ENCODE data around the gene CEACAM21. TPM values are rescaled to one million over a fixed set of nuclear protein-coding genes. Genes with fewer than 3 reads are reported as not detected.

The CEACAM21 gene
- not detected in 2 replicates for total RNA-seq (2014; rRNA removed; shearing (Covaris generic); ENCODE audit: low replicate concordance)

DNA sequence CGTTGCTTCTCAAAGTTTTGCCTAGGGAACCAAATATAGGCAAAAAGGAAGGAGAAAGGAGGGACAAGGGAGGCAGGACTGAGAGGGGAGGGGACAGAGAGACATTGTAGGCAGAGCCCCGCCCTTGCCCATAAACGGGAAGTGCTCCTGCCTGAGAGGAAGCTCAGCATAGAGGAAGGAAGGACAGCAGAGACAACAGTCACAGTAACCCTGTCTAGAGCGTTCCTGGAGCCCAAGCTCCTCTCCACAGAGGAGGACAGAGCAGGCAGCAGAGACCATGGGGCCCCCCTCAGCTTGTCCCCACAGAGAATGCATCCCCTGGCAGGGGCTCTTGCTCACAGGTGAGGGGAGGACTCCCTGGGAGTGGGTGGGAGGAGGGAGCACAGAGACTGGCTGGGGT, at the start of gene CEACAM21:
Gene CEACAM21, plus strand, starts transcription at position 169 of the 400 bp plus-strand sequence. Its CDS starts 109 bp downstream, at position 278.
- peaks cover 5% of the 10 kb centered on the region; the same call in 1 of the 2 replicates for H3K27me3 ChIP-seq
- H3K4me3 ChIP-seq, result no peak within 1 kb of the TSS
- DNase-seq, result no peak
- peaks cover 2% of the 10 kb centered on the region; the same call in 1 of the 2 replicates for H3K9me3 ChIP-seq
- no peaks in the 10 kb centered on the region for H3K36me3 ChIP-seq

DNA sequence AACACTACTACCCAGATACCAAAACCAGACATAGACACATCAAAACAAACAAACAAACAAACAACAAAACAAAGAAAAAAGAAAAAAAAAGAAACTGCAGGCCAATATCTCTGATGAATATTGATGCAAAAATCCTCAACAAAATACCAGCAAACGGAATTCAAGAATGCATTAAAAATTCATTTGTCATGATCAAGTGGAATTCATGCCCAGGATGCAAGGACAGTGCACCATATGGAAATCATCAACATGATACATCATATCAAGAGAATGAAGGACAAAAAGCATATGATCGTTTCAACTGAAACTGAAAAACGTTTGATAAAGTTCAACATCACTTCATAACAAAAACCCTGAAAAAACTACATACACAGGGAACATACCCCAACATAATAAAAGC, 48.9 kb upstream of the CEACAM21 start:
- DNase-seq, result no peak
- H3K4me3 ChIP-seq, result no peak overlapping the region
- no peaks in the 10 kb centered on the region for H3K36me3 ChIP-seq
- peaks cover 66% of the 10 kb centered on the region for H3K27me3 ChIP-seq
- peaks cover 3% of the 10 kb centered on the region; the same call in 1 of the 2 replicates for H3K9me3 ChIP-seq

DNA sequence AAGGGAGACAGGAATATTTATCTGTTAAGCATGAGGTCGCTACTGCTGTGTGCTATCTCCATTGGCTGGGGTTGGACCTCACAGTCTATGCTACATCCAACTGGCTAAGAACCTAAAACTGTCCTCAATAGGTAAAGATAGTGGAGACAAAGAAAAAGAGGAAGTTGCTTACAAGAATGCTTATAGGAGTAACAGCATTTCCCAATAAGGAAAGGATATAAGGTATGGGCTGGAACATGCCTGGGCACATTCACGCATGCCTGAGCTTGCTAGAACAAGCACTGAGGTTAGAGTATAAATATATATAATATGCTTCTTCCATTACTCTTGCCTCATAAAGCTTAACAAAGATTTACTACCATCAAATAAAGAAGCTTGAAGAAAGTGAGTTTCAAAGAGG, 47.9 kb upstream of the CEACAM21 start:
- peaks cover 56% of the 10 kb centered on the region for H3K27me3 ChIP-seq
- H3K9me3 ChIP-seq, result peaks cover 3% of the 10 kb centered on the region; the same call in 1 of the 2 replicates
- no peak for DNase-seq
- no peak overlapping the region for H3K4me3 ChIP-seq
- no peaks in the 10 kb centered on the region for H3K36me3 ChIP-seq

- DNase-seq, result no peak
- no peaks in the 10 kb centered on the region for H3K36me3 ChIP-seq
- peaks cover 3% of the 10 kb centered on the region; the same call in 1 of the 2 replicates for H3K9me3 ChIP-seq
- peaks cover 59% of the 10 kb centered on the region for H3K27me3 ChIP-seq
- H3K4me3 ChIP-seq, result no peak overlapping the region
These were observed 46.3 kb upstream of the CEACAM21 start for GRCh38 chr19:41529484-41530183.

DNA sequence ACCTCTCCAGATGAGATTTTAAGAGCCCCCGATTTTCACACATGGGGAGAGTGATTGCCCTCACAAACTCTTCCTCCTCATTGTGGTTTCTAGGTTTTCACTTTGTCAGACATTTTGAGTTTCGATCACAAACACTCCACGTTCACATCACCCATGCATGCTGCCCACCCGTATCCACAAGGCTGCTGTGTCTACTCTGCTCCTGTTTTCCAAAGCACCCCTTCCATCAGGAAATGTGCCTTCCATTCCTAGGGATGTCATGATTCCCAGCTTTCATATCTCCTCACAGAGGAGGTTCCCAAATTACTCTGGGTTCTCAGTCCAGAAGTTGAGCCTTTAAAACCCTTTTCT, 45.8 kb upstream of the CEACAM21 start:
- no peak for DNase-seq
- H3K36me3 ChIP-seq, result no peaks in the 10 kb centered on the region
- no peak overlapping the region for H3K4me3 ChIP-seq
- H3K9me3 ChIP-seq, result peaks cover 3% of the 10 kb centered on the region; the same call in 1 of the 2 replicates
- peaks cover 64% of the 10 kb centered on the region for H3K27me3 ChIP-seq

DNA sequence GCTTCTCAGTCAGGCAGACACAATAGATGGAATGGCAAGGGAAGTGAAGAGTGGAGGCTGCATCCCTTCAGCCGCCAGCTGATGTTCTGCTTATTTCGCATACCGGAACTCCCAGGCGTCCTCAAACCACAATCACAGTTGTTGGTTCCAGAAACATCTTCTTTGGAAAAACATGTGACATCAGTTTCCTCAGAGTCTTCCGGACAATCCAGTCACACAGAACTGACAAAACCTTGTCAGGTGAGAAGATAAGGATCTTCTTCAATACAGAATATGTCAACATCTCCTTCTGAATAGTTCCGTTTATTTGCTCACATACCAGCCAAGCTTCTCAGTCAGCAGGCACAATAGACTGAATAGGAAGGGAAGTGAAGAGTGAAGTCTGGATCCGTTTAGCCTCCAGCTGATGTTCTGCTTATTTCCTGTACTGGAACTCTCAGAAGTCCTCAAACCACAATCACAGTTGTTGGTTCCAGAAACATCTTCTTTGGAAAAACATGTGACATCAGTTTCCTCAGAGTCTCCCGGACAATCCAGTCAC, 45.1 kb upstream of the CEACAM21 start:
- no peaks in the 10 kb centered on the region for H3K36me3 ChIP-seq
- no peak for DNase-seq

DNA sequence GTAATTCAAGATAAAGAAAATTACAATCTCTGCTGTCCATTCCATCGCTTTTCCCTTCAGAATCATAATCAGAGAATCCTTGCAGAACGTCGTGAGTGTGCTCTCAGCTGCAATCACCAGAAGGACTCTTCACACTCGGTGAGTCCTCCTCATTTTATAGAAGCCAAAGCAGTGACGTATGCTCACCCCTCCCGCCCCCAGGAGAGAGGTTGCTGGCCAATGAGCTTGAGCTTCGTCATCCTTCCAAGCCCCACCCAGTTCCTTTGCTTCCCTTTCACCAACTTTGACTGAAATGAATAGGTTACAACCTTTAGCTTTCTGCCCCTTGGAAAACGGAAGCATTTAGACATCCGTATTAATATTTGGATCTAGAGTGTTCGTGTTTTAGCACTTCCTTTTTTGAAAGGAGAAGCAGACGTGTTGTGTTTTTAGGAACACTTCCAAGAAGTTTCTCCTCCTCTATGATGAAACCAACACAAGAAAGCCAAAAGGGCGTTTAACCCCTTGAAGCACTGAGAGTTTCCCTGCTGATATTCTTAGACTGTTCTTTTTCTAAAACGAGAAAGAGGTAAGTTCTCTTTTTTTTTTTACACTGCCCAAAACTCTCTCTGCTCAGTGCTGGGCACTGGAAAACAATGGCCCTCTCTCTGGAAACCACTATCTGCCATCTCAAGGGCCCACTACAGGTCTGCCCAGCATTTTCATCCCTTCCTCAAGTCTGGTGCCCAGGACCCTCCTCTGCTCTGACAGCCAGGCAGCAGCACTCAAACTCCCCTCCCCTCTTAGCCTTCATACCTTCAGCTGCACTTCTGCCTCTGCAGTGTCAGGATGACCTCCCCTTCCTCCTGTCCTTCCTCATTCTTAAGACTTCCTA, 44.3 kb upstream of the CEACAM21 start:
- no peak overlapping the region for H3K4me3 ChIP-seq
- peaks cover 3% of the 10 kb centered on the region; the same call in 1 of the 2 replicates for H3K9me3 ChIP-seq
- DNase-seq, result peak; percentile 58
- H3K27me3 ChIP-seq, result peaks cover 54% of the 10 kb centered on the region
- H3K36me3 ChIP-seq, result no peaks in the 10 kb centered on the region

More for the DNA sequence above, 45.1 kb upstream of the CEACAM21 start:
- no peak overlapping the region for H3K4me3 ChIP-seq
- H3K9me3 ChIP-seq, result peaks cover 3% of the 10 kb centered on the region; the same call in 1 of the 2 replicates
- H3K27me3 ChIP-seq, result peaks cover 62% of the 10 kb centered on the region

DNA sequence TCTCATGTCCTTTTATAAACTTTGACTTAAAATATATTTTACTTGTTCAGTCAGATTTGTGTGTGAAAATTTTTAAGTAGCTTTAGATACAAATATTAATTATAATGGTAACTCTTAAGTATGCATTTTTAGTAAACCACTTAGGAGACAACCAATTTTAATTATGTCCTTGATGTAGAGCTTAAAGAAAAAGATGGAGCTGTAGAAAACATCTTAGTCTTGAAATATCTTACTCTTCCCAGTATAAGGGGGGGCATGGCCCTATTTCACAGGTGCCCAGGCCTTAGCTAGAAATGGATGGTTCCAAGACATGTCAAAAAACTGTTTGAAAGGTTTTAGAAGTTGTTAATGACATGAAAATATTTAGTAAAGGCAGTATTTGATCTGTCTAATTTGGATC, 43.4 kb upstream of the CEACAM21 start:
- DNase-seq, result no peak
- peaks cover 47% of the 10 kb centered on the region for H3K27me3 ChIP-seq
- no peaks in the 10 kb centered on the region for H3K36me3 ChIP-seq
- H3K9me3 ChIP-seq, result peaks cover 3% of the 10 kb centered on the region; the same call in 1 of the 2 replicates
- H3K4me3 ChIP-seq, result no peak overlapping the region

DNA sequence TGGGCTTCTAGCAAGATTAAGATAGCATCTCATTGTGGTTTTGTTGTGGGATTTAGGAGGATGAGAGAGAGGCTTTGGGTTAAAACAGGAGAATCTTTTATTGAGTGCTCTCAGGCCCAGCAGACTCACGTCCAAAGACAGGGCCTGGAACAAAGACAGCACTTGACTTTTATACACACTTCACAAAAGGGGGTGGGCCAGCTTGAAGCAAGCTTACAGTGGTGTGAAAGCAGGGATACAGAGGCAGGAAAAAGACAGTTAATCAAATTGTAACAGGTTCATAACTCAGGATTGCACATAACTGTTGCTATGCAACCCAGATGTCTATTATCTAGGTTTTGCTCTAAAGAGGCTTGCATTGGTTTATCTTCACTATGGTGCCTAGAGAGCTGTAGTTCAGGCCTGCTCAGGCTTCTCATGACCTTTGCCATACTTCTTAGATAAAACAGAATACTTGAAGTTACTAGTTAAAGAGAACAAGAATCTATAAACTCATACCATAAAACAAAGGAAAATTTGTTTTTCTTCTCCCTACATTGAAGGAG, 42.2 kb upstream of the CEACAM21 start:
- Histone ChIP-seq H3K27me3 (peaks cover 37% of the 10 kb centered on the region), H3K4me3 (no peak overlapping the region)

DNA sequence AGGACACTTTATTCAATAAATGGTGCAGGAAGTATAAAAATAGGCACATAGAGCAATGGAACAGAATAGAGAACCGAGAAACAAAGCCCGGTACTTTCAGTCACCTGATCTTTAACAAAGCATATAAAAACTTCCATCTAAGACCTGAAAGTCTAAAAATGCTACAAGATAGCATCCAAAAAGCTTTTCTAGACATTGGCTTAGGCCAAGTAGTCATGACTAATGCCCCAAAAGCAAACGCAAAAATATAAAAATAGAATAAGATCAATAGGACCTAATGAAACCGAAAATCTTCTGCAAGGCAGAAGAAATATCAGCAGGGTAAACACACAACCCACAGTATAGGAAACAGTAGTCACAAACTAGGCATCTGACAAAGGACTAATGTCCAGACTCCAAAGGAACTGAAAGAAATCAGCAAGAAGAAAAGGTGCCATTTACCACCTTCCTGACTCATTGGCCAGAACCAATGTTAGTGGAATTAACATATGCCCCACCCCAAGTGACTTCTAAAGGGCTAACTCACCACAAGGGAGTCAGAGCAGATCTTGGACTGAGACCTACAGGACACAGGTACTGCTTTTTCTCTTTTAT, 40.8 kb upstream of the CEACAM21 start:
- Histone ChIP-seq H3K36me3 (no peaks in the 10 kb centered on the region), H3K9me3 (peaks cover 7% of the 10 kb centered on the region), H3K27me3 (peaks cover 26% of the 10 kb centered on the region), H3K4me3 (no peak overlapping the region)
- no peak for DNase-seq

More for the DNA sequence above, 42.2 kb upstream of the CEACAM21 start:
- H3K9me3 ChIP-seq, result peaks cover 7% of the 10 kb centered on the region
- DNase-seq, result no peak
- H3K36me3 ChIP-seq, result no peaks in the 10 kb centered on the region

GRCh38 chr19:41537789-41538188, 38.2 kb upstream of the CEACAM21 start:
- peaks cover 18% of the 10 kb centered on the region for H3K27me3 ChIP-seq
- DNase-seq, result no peak
- H3K4me3 ChIP-seq, result no peak overlapping the region
- no peaks in the 10 kb centered on the region for H3K36me3 ChIP-seq
- peaks cover 3% of the 10 kb centered on the region; the same call in 1 of the 2 replicates for H3K9me3 ChIP-seq

DNA sequence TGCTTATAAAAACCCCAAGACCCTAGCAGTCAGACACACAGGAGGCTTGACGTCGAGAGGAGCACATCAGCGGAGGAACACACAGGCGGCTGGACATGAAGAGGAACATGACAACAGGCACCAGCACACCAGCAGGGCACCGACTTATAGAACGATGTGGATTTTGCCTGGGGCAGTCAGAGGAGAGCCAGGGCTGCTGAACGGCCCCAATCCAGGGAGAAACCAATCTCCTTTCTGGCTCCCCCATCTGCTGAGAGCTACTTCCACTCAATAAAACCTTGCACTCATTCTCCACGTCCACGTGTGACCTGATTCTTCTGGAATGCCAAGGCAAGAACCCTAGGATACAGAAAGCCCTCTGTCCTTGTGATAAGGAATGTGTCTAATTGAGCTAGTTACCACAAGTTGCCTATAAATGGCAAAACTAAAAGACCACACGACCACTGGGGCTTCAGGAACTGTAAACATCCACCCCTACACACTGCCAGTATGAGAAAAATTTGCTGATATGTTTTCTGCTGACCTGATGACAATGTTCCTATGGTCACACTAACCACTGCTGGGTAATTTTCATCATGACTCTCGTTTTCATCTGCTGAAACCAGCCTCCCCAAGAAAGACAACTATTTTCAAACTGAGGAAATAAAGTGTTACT, 35.8 kb upstream of the CEACAM21 start:
- H3K4me3 ChIP-seq, result no peak overlapping the region
- H3K9me3 ChIP-seq, result peaks cover 3% of the 10 kb centered on the region; the same call in 1 of the 2 replicates
- H3K36me3 ChIP-seq, result no peaks in the 10 kb centered on the region
- peaks cover 9% of the 10 kb centered on the region for H3K27me3 ChIP-seq
- no peak for DNase-seq

DNA sequence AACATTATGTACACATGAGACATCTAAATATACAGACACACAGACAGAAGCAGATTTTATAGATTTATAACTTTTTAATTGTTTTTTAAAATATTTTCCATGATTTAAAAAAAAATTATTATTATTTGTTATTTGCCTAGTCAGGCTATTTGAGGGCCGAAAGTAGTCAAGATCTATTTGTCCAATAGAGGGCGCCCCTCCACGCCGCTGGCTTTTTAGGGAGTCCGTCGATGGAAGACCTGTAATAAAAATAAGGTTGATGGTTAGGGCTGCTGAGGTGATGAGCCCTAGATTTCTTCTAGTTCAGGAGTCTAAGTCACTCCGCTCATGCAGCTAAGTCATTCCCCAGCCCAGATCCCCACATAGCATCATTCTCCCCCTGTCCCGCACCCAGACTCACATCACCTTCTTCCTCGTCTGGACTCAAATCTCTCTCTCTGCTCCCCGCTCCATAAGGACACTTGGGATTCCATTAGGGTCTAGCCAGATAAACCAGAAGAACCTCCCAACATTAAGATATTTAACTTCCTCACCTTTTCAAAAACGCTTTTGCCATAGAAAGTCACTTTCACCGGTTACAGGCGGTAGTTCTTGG, 33.9 kb upstream of the CEACAM21 start:
- Histone ChIP-seq H3K27me3 (peaks cover 12% of the 10 kb centered on the region), H3K4me3 (no peak overlapping the region), H3K36me3 (no peaks in the 10 kb centered on the region), H3K9me3 (peaks cover 3% of the 10 kb centered on the region; the same call in 1 of the 2 replicates)
- peak; percentile 23 for DNase-seq

- Histone ChIP-seq H3K4me3 (no peak overlapping the region), H3K27me3 (peaks cover 18% of the 10 kb centered on the region), H3K36me3 (no peaks in the 10 kb centered on the region), H3K9me3 (peaks cover 3% of the 10 kb centered on the region; the same call in 1 of the 2 replicates)
- DNase-seq, result no peak
These were observed 33.3 kb upstream of the CEACAM21 start for GRCh38 chr19:41542622-41543021.

DNA sequence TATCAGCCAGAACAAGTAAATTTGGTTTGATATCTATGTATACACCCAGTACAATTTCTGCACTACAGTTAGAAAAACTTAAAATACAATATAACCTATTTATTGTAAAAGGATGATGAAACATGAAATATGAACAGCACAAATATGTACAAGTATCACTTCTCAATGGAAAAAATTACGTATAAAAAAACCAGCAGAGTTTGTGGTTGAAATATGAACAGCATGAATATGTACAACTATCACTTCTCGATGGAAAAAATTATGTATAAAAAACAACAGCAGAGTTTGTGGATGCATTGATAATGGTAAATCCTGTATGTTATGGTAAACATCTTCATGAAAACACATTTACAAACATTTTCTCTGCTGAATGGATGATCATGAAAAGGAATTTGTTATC, 32.4 kb upstream of the CEACAM21 start:
- Histone ChIP-seq H3K36me3 (no peaks in the 10 kb centered on the region), H3K9me3 (no peaks in the 10 kb centered on the region)

More for the DNA sequence above, 32.4 kb upstream of the CEACAM21 start:
- no peak for DNase-seq
- Histone ChIP-seq H3K27me3 (peaks cover 20% of the 10 kb centered on the region), H3K4me3 (no peak overlapping the region)
